ENCODE measurements around the gene MVB12A. TPM values are rescaled to one million over a fixed set of nuclear protein-coding genes. Genes with fewer than 3 reads are reported as not detected.
A peak's percentile ranks its signal among the peaks of the same experiment; 100 is the strongest.

The MVB12A gene
- total RNA-seq, 4 donors from 2014 or later: 42.8 to 87.9 (median 51.9) TPM

DNA sequence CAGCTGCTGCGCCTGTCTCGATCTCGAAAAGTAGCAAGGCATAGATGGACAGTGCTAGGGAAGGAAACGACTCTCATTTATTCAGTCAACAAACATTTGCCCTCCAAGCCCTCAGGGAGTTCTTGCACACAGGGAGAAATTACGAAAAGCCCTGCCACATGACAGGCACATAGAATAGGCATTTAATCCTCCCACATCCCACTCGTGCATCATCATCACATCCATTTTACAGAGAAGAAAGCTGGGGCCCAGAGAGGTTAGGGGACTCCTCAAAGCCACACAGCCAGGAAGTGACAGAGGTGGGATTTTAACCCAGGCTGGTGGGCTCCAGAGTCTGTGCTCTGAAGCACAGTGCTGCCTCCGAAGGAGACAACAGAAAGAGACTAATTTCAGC is 17.0 kb downstream of the MVB12A start:
- Histone ChIP-seq H3K27ac (no peak overlapping the region), H3K4me1 (peaks cover 0 to 7% (median 0%) of the 10 kb centered on the region in 4 donors), H3K27me3 (no peaks in the 10 kb centered on the region), H3K4me3 (no peak overlapping the region), H3K9me3 (peaks cover 0 to 4% (median 0%) of the 10 kb centered on the region in 4 donors), H3K36me3 (peaks cover 0 to 9% (median 0%) of the 10 kb centered on the region in 3 donors)
- 77 to 81% methylated on average over 7 of the region's 7 CpGs for WGBS, 2 donors
- no peak for DNase-seq (ENCODE audit: low spot score in 2 of 2)
- TF ChIP-seq EP300 (IDR thresholded peaks at IDR 0.05) (no peak), POLR2A (IDR thresholded peaks at IDR 0.05) (no peak)
- TF ChIP-seq, protein P1, sequence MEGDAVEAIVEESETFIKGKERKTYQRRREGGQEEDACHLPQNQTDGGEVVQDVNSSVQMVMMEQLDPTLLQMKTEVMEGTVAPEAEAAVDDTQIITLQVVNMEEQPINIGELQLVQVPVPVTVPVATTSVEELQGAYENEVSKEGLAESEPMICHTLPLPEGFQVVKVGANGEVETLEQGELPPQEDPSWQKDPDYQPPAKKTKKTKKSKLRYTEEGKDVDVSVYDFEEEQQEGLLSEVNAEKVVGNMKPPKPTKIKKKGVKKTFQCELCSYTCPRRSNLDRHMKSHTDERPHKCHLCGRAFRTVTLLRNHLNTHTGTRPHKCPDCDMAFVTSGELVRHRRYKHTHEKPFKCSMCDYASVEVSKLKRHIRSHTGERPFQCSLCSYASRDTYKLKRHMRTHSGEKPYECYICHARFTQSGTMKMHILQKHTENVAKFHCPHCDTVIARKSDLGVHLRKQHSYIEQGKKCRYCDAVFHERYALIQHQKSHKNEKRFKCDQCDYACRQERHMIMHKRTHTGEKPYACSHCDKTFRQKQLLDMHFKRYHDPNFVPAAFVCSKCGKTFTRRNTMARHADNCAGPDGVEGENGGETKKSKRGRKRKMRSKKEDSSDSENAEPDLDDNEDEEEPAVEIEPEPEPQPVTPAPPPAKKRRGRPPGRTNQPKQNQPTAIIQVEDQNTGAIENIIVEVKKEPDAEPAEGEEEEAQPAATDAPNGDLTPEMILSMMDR (IDR thresholded peaks at IDR 0.05): no peak

DNA sequence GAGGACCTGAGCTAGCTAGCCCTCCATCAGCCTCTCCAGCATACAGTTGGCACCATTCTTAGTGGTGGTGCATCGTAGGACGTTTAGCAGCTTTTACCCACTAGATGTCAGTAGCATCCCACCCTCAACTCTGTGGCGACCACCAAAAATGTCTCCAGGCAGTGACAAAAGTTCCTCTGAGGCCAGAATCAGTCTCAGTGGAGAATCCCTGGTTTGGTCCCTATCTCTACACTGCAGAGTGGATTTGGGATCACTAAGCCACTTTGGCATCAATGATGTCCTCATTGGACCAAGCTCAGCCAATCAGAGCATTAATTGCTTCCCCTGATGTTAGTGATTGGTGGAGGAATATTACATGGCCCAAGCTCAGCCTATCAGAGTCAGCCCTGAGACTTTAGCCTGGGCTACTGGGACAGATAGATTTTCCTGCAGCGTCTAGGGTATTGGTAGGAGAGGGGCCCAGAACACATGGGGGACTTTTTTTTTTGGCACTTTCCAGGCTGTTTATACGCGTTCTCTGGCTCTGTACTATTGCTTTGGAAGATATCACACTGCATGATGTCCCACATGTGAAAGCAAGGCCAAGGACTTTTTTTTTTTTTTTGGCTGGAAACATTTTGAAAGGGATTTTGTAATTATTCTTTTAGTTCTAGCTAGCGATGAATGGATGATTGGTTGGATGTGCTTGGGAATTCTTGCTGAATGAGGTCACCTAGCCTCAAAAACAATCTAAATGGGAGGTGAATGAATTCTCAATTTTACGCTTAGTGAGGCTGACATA is 21.6 kb downstream of the MVB12A start:
- H3K4me3 ChIP-seq: no peak overlapping the region
- H3K27ac ChIP-seq: peak overlapping the region in 2 of 4 donors; percentile 14 to 34
- peaks cover 0 to 11% (median 0%) of the 10 kb centered on the region in 4 donors for H3K4me1 ChIP-seq
- 41 to 49% methylated on average over 8 of the region's 8 CpGs for WGBS, 2 donors
- peaks cover 0 to 4% (median 0%) of the 10 kb centered on the region in 4 donors for H3K9me3 ChIP-seq
- no peak for DNase-seq (ENCODE audit: low spot score in 2 of 2)
- H3K27me3 ChIP-seq: no peaks in the 10 kb centered on the region
- no peak for TF ChIP-seq POLR2A (IDR thresholded peaks at IDR 0.05)
- no peak for TF ChIP-seq EP300 (IDR thresholded peaks at IDR 0.05)
- TF ChIP-seq, protein P1 (IDR thresholded peaks at IDR 0.05): peak in 3 of 5 experiments; percentile 17 to 21 (median 17)
- peaks cover 0 to 3% (median 0%) of the 10 kb centered on the region in 3 donors for H3K36me3 ChIP-seq

DNA sequence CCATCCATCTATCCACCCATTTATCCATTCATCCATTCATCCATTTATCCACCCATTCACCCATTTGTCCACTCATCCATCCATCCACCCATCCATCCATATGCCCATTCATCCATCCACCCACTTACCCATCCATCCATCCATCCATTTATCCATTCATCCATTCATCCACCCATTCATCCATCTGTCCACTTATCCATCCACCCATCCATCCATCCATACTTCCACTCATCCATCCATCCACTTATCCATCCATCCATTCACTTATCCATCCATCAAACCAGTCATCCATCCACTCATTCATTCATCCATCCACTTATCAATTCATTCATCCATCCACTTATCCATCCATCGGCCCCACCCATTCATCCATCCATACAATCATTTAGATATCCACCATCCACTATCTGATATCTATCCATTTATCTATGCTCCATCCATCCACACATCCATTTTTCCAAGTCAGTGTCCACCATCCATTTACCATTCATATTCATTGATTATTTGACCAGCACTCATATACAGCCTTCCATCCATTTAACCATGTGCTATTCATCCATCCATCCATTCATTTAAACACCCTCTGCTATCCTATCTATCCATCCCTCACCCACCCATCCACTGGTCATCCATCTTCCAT is 25.8 kb downstream of the MVB12A start:
- no peak for TF ChIP-seq POLR2A (IDR thresholded peaks at IDR 0.05)
- TF ChIP-seq, protein P1 (IDR thresholded peaks at IDR 0.05): no peak
- TF ChIP-seq EP300 (IDR thresholded peaks at IDR 0.05): no peak
- DNase-seq (ENCODE audit: low spot score in 2 of 2): no peak
- WGBS, 2 donors: 96 to 97% methylated on average over 1 of the region's 1 CpG
- no peak overlapping the region for H3K27ac ChIP-seq
- H3K9me3 ChIP-seq: peaks cover 0 to 4% (median 0%) of the 10 kb centered on the region in 4 donors
- H3K27me3 ChIP-seq: peaks cover 0 to 12% of the 10 kb centered on the region in 2 donors
- no peaks in the 10 kb centered on the region for H3K36me3 ChIP-seq
- no peak overlapping the region for H3K4me3 ChIP-seq
- H3K4me1 ChIP-seq: peaks cover 0 to 25% (median 7%) of the 10 kb centered on the region in 4 donors

DNA sequence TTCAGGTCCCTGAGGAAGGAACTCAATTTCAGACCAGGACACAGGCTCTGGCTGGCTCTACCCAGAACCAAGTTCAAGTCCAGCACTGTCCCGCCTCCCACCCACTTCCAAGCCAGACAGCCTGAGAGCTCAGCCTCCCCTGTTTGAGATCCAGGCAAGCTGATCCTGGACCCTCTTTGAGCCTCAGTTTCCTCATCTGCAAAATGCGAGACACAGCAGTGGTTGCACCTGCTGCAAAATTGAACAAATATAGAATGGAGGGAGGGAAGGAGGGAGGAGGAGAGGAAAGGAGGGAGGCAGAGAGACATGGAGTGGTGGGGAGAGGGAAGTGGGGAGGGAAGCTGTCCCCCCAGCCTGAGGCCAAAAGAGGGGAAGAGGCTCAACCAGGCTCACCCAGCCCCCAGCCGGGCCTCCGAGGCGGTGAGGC is 27.9 kb downstream of the MVB12A start:
- no peak overlapping the region for H3K27ac ChIP-seq
- peak overlapping the region in 2 of 4 donors; percentile 30 to 52 for H3K4me3 ChIP-seq
- WGBS, 2 donors: 29 to 34% methylated on average over 5 of the region's 5 CpGs
- TF ChIP-seq, protein P1 (IDR thresholded peaks at IDR 0.05): no peak
- no peak for TF ChIP-seq POLR2A (IDR thresholded peaks at IDR 0.05)
- TF ChIP-seq EP300 (IDR thresholded peaks at IDR 0.05): no peak
- no peak for DNase-seq (ENCODE audit: low spot score in 2 of 2)
- no peaks in the 10 kb centered on the region for H3K9me3 ChIP-seq
- no peaks in the 10 kb centered on the region for H3K36me3 ChIP-seq
- H3K4me1 ChIP-seq: peaks cover 0 to 14% (median 7%) of the 10 kb centered on the region in 4 donors
- peaks cover 0 to 18% of the 10 kb centered on the region in 2 donors for H3K27me3 ChIP-seq

All from tibial nerve (tissue), 4 donors.